GM20000 (cell line): Measurements from ENCODE around the gene ADAMTS3.
A peak's percentile ranks its signal among the peaks of the same experiment; 100 is the strongest.

ENCODE experiments used
- DNase-seq: peaks from one replicate; pipeline ENCODE4 v3.0.0; 2012; ENCODE audit warnings: low spot score
- CTCF ChIP-seq: IDR thresholded peaks from 2 replicates; pipeline ENCODE4 v1.5.1; 2012; ENCODE audit warnings: mild to moderate bottlenecking, control low read depth; ENCODE audit errors: extremely low read depth, missing control alignments

The ADAMTS3 gene

DNA sequence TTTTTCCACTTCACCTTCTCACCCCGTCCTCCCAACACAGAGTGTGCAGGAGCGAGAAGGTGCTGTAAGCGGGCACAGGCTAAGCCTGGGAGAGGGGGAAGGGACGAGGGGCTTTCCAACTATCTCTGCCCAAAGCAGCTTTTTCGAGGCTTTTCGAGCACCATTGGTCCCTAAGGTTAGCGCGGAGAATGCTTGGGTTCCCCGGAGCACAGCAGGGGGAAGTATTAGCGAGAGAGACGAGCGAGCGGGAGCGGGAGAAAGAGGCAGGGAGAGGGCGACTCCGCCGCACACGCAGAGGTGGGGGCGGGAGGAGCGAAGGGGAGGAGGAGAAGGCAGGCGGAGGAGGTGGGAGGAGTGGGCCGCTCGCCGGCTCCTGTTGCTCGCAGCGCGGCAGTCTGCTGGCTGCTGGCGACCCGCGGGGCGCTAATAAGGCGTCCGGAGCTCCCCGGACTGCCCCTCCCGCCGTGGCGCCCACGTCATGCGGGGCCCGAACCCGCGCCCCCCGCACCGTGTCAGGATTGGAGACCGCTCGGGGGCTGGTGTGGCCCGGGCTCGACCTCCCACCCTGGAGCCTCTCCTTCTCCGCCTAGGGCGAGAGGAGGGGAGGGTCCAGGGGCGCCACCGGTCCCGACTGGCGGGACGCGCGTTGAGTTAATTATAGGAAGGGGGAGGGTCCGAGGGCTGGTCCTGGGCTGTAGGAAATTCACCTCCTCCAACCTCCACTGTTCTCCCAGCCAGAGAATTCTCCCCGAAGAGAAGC, at the start of gene ADAMTS3:
Gene ADAMTS3 (minus strand): TSS at position 263 of the 760 bp plus-strand sequence. CDS start 459 bp downstream, outside the sequence.
- peak; percentile 26 for DNase-seq
- no peak for TF ChIP-seq CTCF

GRCh38 chr4:72613959-72614358, 44.9 kb upstream of the ADAMTS3 start:
- TF ChIP-seq CTCF: no peak
- DNase-seq: no peak

DNA sequence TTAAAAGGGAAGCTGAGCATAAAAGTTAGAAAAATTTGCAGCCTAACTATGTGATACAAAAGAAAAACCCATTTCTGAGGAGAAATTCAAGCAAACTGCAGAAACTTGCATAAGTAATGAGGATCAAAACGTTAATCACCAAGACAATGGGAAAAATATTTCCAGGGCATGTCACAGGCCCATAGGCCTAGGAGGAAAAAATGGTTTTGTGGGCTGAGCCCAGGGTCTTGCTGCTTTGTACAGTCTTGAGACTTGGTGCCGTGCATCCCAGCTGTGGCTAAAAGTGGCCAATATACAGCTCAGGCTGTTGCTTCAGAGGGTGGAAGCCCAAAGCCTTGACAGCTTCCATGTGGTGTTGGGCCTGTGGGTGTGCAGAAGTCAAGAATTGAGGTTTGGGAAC, 37.7 kb upstream of the ADAMTS3 start:
- no peak for DNase-seq
- TF ChIP-seq CTCF: no peak

DNA sequence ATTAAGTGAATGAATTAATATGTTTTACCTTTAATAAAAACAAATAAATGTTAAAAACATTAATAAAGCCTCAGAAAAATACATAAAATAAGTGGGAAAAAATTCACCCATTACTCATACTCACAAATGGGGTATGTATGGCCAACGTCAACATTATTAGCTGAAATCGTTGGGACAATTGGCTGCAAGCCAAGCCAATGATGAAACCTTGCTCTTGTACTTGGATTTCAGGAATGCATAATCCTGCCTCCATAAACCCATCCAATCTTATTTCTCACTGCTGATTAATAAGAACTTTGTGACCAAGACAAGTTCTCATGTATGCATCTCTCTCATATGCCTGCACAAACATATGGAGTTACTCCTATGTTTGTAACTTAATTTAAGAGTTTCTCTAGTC, 35.3 kb upstream of the ADAMTS3 start:
- TF ChIP-seq CTCF: no peak
- DNase-seq: no peak

DNA sequence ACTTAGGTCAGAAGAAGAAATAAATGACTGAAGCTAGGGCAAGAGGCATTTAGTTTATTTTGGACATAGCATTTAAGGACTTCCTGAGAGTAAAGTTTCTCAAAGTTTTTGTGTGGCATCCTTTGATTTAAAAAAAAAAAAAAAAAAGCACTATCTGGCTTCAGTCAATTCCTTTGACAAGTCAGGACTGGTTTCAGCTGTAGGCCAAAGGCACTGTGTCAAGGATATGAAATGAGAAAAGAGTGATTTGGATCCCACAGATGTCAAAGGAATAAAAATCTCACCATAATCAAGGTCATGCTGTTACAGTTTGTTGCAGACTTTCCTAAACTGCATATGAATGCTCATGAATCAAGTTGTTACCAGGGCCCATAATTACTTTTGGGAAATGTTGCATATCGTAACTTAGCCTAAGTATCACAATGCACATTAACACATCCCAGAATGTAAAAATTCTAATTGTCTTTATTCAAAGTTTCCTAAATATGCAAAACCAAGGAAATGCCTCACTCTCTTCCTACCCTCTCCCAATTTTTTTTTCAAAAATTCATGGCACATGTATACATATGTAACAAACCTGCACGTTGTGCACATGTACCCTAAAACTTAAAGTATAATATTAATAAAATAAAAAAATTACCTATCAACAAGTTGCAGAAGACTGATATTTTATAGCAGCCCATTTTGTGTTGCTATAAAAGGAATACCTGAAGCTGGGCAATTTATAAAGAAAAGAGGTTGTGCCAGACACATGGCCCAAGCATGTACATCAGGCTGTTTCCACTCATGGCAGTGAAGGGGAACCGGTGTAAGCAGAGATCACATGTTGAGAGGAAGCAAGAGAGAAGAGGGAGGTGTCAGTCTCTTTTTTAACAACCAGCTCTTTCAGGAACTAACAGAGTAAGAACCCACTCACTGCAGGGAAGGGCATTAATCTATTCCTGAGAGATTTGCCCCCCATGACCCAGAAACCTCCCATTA, 33.7 kb upstream of the ADAMTS3 start:
- DNase-seq: no peak

DNA sequence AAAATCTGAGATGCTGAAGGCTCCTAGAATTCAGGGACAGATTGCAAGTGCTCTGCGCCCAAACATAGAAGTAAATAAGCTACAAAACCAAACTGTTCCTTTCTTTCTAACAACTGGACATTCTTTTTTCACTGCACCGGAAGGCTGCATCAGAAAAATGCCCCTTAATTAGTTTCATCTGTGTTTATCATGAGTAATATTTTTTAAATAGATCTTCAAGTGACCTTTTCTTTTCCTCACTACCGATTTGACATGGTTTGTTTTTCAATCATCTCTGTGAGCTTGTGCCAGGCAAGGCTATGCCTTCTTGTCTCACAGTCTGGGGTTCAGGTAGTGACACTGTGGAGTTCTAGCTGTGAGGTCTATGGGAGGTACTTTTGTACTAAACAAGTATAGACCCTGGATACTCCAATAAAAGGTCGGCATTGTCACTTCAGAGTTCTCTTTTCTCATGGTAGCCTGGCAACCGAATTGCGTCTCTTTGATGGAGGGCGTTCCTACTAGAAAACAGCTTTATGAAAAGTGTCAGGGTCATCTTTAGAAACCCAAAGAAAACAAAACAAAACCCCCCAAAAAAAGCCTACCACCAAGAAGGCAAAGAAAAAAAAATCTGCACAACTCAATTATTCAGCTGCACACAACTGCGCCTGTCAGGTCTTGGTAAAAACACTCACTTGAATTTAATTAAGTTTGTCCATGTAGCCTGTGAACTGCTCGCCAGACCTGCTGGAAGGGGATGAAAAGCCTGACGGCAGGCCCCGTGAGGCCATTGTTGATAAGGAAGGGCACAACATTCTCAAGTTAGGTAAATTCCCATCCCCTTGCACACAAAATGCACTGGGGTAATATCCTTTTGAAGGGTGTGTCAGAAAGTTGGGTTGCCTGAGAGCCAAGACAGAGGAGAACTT, 22.8 kb upstream of the ADAMTS3 start:
- TF ChIP-seq CTCF: no peak
- no peak for DNase-seq

More for the DNA sequence above, 33.7 kb upstream of the ADAMTS3 start:
- no peak for TF ChIP-seq CTCF
